NOMO-1 (cell line): ENCODE results near the gene ABI1.

Experiments used
- DNase-seq, 2 experiments: peaks; one replicate each; lab custom pipeline; 2025; ENCODE audit not compliant: unreplicated experiment in 2 of 2; lab: John Stamatoyannopoulos, UW

Gene ABI1

GRCh38 chr10:26723016-26723415 is 137.7 kb downstream of the ABI1 start:
- no peak for DNase-seq

DNA sequence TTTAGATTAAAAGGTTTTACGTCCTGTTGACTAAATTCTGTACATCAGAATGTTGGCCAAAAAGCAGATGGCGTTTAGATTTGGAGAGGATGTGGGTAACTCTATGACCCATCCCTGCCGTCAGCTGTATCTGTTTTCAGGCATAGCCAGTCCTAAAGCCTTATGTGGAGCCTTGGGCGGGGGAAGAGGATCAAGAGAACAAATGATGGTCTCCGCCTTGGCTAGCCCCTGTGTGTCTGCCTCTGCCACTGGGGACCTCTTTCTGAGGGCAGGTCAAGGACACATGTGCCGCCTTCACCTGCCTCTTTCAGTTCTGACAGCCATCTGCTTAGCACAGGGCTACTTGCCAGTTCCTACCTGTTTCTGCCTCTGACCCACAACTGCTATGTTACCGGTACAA is 139.2 kb downstream of the ABI1 start:
- no peak for DNase-seq

DNA sequence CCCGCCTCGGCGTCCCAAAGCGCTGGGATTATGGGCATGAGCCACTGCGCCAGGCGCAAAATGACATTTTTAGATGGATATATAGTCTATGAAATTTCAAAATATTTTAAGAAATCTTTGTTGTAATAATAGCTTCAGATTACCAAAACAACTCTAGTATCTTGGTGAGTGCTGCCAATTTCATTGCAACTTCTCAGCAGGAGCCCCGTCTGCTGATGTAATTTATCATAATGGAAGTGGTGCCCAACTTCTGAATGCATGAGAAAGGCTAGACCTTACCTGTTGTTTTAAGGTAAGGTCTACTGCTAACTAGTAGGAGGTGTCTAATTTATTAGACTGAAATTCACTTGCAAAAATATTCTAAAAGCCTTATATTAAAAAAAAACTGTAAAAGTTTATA is 143.3 kb downstream of the ABI1 start:
- DNase-seq: no peak

- no peak for DNase-seq
Observed at GRCh38 chr10:26715137-26715487, 145.6 kb downstream of the ABI1 start.

DNA sequence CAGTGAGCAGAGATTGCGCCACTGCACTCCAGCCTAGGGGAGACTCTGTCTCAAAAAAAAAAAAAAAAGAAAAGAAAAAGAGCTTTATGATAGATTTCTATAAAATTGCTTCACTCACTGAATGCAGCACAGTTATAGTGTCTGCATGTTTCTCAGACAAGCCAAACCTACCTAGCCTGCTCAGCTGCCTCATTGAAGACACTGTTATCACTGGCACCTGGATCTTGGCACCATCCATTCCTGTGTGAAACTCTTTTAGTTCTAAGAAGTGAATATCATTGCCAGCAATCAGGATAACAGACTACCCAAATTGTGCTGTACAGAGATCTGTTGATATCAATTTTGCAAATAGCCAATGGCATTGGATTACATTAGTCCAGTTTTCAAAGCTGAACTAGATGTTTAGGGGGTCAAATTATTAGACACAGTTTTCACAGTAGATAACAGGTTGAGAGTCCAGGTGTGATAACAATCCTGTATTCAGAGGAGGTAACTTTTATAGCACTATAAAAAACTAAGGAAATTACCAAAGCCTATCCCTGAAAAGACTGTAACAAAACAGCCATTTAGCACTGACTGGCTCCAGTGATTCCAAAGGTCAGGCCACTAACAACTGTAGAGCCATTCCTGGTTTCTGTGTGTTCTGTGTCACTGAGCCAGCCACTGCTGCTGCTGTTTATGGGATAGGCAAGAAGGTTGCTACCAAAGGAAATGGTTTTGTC is 146.2 kb downstream of the ABI1 start:
- DNase-seq: no peak

GRCh38 chr10:26711324-26711723 is 149.4 kb downstream of the ABI1 start:
- no peak for DNase-seq

- DNase-seq: no peak
Observed at GRCh38 chr10:26706936-26707335, 153.8 kb downstream of the ABI1 start.

DNA sequence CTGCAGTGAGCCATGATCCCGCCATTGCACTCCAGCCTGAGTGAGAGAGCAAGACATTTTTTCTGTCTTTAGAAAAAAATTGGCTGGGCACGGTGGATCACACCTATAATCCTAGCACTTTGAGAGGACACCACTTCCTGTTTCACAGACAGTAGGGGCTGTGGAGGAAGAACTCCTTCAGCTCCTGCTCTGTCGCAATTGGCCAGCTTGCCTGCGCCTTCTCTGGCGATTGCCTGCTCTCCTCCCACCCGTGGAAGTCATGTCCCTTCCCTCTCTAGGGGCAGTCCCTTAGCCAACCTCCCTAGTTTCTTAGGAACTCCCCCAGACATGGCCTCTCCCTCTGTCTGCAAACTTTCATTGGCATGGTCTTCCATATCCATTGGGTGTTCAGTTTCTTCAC is 154.6 kb downstream of the ABI1 start:
- peak; percentile 41 to 43 for DNase-seq

DNA sequence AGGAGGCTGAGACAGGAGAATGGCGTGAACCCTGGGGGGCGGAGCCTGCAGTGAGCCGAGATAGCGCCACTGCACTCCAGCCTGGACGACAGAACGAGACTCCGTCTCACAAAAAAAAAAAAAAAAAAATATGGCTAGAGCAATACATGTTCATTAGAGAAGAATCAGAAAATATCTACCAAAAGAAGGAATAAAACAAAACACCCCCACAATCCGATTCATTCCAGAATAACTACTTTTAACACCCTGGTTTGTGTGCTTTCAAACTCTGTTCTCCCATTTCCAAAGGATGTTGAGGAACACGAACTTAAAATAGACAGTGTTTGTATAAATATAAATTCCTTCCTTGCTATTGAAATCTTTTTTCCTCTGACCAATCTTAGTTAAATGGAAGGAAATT is 156.8 kb downstream of the ABI1 start:
- no peak for DNase-seq

- DNase-seq: no peak
Observed at GRCh38 chr10:26703096-26703495, 157.7 kb downstream of the ABI1 start.

- DNase-seq: no peak
Observed at GRCh38 chr10:26700884-26701630, 159.7 kb downstream of the ABI1 start.

DNA sequence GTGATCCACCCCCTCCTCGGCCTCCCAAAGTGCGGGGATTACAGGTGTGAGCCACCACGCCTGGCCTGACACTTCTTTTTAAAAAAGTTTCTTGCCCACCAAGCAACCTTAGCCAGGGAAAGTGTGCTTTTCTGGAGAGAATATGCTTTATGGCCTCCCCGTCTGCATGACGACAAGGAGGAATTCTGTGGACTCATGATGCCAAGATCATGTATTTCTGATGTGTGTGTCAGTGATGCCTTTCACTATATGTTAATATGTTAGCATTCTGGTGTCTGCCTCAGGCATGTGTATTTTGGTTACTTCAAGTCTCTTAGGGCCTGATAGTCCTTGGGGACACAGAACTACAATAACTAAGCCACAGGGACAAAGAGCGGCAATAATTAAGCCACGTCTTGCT is 161.1 kb downstream of the ABI1 start:
- DNase-seq: no peak

DNA sequence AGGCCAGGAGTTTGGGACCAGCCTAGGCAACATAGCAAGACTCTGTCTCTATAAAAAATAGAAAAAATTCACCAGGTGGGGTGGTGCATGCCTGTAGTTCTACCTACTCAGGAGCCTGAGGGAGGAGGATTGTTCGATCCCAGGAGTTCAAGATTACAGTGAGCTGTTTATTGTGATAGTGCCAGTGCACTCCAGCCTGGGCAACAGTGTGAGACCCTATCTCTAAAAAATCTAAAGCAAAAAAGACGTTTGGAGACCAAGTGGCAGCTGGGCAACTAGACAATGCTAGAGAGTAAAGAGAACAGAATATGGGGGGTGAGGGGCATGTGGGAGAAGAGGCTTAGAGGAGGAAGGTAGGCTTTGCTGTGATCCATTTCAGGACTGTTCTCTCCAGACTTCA is 161.8 kb downstream of the ABI1 start:
- no peak for DNase-seq

- DNase-seq: no peak
Observed at GRCh38 chr10:26697922-26698608, 162.7 kb downstream of the ABI1 start.

GRCh38 chr10:26697163-26697921 is 163.4 kb downstream of the ABI1 start, which contains the start of gene PDSS1:
PDSS1 (plus strand) TSS chr10:26697701; CDS start chr10:26697712, 11 bp downstream.
- DNase-seq: peak; percentile 69 to 86

- DNase-seq: peak in 1 of 2 experiments; percentile 95
Observed at GRCh38 chr10:26696786-26697162, 164.0 kb downstream of the ABI1 start.
